Ovary (tissue), 3 donors: ENCODE results near the gene C1orf141.

ENCODE experiments used
- CTCF ChIP-seq, 3 donors: fragments of 450-650 bp in 2 of 3; fragments of 200-600 bp in 1 of 3; IDR thresholded peaks; one replicate each; pipeline versions ENCODE4 v1.5.1 to v1.8.0; 2016 to 2022; ENCODE audit warnings: antibody characterized with exemption in 3 of 3, mild to moderate bottlenecking in 1 of 3
- EP300 ChIP-seq: sonication (generic); formaldehyde crosslinking; IDR thresholded peaks from one replicate; pipeline ENCODE4 v1.6.1; 2017; ENCODE audit warnings: antibody characterized with exemption
- donor health status: DM: no; HTN: no; CAD: no.

- TF ChIP-seq CTCF (IDR thresholded peaks at IDR 0.05) (no peak), EP300 (no peak)
Observed at GRCh38 chr1:67044631-67045270, 90.0 kb downstream of the C1orf141 start.
